Hindlimb muscle (tissue), 1 donor: ENCODE results near the gene TCF3. TPM values are rescaled to one million over a fixed set of nuclear protein-coding genes. Genes with fewer than 3 reads are reported as not detected.

Experiments used
- DNase-seq: peaks from one replicate; pipeline ENCODE4 v3.0.0-alpha.2; 2013
- polyA plus RNA-seq: library from polyadenylated mRNA; unstranded; fragments of 120-200 nt; gene quantifications from one replicate; pipeline ENCODE4 v1.2.1, GENCODE V29; 2013; ENCODE audit not compliant: insufficient read length

The TCF3 gene
- polyA plus RNA-seq, 1 donor: 145 TPM

DNA sequence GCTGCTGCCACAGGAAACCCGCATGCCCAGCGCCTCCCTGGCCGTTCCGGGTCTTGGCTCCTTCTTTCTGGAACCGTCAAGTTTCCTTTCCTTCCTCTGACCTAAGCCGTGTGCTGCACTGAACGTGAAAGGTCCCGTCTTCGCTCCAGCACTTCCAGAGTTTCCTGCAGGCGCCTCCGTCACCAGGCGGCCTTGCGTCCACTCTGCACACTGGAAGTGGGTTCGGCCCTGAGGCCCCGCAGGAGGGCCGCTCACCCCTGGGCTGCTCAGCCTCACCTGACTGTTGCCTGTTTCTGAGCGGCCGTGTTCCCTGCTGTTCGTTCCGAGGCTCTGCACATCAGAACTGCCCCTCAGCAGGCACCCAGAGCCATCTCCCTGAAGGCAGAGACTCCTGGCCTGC lies 72.0 kb downstream of the TCF3 start:
- no peak for DNase-seq

DNA sequence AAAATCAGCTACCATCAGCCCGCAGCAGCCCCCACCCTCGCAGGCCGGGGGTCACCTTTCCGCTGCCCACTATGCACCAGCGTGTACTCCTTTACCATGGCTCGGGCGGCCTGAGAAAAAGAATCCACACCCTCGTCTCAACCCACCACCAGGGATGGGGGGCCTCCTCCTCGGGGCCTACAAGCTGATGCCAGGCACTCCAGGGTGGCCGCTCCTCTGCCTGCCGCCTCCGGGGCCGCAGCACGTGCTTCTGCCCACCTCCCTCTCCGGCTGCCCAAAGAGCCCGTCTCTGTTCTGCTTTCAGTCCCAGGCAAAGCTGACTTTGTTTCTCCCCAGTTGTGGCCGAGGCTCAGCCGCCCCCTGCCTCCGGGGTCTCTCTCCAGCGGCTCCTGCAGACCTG lies 73.2 kb downstream of the TCF3 start:
- DNase-seq: no peak

DNA sequence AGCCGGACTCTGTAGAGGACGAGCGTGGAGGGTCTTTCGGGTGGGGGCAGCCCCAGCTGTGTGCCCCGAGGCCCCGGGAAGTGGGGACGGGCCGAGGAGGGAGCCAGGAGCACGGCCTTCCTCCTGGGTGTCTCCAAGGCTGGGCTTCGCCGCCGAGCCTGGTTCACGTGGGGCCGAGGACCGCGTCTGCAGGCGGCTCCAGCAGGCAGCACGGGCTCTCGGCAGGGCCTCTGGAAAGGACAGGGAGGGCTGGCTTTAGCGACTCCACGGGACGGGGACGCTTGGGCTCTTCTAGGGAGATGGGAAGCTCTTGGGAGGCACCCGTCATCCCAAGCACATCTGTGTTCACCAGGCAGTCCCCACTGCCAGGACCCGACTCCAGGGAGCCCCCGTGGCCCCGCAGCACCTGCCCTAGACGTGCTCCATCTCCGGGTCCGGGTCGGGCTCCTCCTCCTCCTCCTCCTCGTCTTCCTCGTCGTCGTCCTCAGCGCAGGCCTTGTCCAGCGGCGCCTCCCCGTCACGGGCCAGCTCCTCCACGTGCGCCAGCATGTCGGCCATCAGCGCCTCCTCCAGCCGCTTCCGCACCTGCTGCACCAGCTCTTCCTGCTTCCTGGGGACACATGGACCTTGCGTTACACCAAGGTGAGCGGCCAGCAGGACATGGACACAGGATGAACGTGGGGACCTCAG lies 74.3 kb downstream of the TCF3 start:
- DNase-seq: no peak

DNA sequence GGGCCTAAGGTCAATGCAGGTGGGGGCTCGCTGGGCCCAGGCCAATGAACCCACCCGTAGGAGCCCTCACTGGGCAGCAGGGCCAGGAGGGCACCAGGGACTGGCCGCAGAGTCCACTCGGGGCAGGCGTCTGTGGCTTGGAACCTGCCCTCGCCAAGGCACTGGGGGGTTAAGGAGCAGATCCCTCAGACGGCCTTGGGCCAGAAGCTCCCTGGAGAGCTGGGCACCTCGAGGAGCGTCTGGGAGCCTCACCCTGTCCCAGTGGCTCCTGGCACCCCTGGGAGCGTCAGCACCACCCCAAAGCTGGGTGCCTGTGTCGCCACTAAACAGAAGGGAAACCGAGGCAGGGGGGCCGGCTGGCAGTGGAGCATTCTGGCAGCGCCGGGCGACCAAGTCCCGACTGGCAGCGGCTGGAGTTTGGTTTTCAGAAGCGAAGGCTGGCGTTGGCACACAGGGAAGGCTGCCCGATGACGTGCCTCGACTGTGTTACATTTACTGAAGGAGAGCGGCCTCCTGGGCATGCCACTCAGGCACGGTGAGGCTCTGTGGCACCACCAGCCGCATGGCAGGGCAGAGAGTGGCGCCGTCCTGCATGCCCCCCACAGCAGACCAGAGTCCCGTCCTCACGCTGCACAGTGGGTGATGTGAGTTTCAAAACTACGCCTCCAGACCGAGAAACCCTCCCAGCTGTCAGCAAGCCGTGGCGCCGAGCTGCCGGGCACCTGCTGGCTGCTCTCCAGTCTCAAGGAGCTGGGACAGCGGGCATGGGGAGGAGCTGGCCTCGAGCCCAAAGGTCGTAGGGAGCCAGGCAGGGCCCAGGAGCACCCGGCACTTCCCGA lies 75.1 kb downstream of the TCF3 start:
- DNase-seq: no peak

DNA sequence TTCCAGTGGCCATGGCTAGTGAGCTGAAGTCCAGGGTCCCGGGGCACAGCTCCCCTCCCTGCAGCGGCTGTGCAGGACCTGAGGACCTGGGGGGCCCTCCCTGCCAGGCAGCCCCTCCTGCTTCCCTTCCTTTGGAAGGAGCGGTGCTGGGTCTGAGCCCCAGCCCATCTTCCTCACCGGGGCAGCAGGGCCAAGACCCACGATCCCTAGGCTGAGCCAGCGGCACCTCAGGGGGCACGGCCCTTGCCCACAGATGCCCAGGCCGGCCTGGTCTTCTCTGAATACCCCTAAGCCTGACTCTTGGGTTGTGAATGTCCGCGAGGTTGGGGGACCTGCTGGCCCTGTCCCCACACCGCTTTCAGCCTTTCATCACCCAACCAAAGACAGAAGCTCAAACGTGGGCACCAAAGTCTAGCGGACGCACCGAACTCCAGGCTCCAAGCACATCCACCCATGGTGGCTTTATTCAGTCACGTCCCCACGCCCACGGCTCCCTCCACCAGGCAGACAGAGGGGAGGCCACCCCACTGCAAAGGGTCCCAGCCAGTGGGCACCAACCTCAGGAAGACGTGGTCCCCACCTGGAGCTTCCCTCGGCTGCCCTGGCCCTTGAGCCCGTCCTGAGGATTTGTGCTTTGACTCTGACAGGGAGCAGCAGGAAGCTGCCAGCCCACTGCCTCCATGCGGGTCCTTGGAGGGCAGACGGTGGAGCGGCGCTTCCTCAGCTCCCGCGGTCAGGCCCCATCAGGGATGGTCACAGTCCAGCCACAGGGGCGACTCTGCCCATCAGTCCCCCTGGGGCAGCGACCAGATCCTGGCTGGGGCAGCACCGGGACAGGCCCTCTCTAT lies 75.9 kb downstream of the TCF3 start:
- no peak for DNase-seq

DNA sequence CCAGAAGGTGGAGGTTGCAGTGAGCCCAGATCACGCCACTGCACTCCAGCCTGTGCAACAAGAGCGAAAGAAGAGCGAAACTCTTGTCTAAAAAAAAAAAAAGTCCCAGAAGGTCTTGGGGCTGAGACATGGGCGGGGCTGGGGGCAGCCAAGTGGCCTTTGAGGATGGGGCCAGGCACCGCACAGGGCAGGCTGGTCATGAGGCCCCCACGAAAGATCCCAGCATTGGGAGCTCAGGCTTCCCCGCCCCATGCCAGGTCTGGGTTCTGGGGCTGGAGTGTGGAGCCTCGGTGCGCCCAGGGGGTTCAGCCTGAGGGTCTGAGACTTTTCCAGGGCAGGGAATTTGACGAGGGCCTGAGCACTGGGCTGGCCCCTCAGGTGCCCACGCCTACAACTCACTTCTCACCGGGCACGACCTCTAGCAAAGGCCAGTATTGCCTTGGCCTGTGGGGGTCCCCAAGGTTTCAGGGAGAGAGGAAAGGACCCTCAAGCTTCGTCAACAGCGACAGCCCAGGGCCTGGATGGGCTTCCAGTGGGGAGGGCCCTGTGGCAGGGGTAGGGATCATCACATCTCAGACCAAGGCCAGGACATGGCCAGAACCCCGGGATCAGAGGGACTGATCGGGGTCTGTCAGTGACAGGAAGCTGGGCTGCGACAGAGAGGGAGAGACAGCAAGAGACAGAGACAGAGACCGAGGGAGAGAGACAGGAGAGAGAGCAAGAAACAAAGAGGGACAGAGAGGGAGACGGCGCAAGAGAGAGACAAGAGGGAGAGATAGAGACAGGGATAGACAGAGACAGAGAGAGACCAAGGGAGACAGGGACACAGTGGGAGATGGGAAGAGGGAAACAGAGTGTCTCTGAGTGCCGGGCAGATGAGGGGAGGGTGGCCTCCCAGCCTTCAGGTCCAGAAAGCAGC lies 76.8 kb downstream of the TCF3 start:
- no peak for DNase-seq

DNA sequence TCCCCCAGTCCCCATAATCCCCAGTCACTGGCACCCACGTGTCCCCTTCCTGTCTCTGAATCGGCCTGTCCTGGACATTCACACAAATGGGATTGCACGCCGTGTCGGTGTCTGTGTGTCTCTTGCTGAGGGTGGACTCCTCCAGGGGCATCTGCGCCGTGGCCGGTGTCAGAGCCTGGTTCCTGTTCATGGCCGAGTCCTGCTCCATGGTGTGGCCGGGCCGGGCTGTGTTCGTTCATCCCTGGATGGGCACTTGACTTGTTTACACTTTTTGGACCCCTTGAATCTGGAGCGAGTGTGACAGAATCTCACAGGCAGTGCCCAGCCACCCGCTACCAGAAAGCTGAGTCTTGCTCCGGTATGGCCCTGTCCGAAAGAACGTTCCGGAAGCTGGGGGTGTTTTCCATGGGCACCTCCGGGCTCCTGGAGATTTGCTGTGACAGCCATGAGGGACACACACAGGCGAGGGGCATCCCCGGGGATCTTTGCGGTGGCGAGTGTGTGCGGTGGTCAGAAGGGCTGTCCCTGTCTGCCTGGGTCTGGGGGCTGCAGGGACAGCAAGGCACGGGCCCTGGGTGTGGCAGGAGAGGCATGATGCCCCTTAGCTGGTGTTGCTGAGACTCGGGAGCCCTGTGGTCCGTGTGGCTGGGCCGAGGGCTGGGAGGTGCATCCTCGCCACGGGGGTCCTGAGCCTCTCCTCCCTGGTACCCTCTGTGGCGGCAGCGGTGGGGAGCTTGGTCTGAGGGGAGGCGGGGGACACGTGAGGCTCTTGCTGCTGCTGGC lies 77.9 kb downstream of the TCF3 start:
- no peak for DNase-seq

DNA sequence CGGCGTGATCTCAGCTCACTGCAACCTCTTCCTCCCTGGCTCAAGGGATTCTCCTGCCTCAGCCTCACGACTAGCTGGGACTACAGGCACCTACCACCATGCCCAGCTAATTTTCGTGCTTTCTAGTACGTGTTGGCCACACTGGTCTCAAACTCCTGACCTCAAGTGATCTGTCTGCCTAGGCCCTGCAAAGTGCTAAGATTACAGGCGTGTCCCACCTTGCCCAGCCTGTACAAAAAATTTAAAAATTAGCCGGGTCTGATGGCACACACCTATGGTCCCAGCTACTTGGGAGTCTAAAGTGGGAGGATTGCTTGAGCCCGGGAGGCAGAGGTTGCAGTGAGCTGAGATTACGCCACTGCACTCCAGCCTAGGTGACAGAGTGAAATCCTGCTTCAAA lies 79.6 kb downstream of the TCF3 start:
- DNase-seq: no peak

DNA sequence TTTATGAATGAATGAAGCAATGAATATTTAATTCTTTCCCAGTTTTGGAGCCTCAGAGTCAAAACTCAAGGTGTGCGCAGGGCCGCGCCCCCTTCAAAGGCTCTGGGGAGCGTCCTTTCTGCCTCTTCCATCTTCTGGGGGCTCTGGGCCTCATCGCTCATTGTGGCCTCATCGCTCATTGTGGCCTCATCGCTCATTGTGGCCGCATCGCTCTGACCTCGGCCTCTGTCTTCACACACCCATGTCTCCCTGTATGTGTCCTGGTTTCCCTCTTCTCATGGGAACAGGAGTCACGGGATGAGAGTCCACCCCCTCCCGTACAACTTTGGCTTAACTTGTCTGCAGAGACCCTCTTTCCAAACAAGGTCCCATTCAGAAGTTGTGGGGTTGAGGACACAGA lies 81.1 kb downstream of the TCF3 start:
- DNase-seq: no peak

DNA sequence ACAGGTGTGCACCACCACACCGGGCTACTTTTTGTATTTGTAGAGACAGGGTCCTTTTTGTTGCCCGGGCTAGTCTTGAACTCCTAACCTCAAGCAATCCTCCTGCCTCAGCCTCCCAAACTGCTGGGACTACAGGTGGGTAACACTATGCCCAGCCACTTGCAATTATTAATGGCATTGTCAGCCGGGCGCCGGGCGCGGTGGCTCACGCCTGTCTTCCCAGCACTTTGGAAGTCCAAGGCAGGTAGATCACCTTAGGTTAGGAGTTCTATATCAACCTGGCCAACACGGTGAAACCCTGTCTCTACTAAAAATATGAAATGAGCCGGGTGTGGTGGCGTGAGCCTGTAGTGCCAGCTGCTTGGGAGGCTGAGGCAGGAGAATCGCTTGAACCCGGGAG lies 81.6 kb downstream of the TCF3 start:
- no peak for DNase-seq

DNA sequence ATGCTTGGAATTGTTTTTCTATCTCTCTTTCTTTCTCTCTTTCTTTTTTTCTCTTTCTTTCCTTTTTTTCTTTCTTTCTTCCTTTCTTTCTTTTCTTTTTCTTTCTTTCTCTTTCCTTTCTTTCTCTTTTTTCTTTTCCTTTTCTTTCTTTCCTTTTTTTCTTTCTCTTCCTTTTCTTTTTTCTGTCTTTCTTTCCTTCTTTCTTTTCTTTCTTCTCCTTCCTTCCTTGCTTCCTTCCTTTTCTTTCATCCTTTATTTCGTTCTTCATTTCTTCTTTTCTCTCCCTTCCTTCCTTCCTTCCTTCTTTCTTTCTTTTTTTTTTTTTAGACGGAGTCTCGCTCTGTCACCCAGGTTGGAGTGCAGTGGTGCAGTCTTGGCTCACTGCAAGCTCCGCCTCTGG lies 82.4 kb downstream of the TCF3 start:
- DNase-seq: no peak

DNA sequence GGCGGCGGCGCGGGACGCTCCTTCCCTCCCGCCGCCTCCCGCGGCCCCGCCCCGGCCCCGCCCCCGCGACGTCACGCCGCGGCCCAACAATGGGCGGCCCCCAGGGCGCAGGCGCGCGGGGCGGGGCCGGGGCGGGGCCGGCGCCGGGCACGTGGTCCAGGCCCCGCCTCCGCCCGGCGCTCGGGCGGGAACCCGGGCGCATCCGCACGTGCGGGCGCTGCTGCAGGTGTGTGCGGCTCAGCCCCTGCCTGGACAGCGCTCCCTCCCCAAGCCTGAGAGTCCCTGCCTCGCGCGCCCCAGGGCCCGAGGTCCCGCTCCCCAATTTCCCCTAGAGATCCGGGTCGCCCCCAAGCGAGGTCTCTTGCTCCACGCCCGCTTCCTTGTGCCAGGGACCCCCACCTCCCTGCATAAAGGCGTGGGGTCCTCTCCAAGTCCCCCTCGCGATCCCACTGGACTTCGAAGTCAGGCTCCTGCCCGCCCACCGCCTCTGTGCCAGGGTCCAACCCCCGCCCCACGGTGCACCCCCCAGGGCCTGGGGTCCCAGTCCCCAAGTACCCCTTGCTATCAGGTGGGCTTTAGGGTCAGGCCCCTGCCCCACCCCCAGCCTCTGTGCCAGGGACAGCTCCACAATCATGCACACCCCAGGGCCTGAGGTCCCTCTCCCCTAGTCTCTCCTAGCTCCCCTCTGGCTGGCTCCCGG lies 83.9 kb downstream of the TCF3 start, which contains the start of gene MEX3D:
MEX3D (minus strand) TSS at position 6 of the 700 bp plus-strand sequence. CDS start 267 bp downstream, outside the sequence.
- peak; percentile 81 for DNase-seq

DNA sequence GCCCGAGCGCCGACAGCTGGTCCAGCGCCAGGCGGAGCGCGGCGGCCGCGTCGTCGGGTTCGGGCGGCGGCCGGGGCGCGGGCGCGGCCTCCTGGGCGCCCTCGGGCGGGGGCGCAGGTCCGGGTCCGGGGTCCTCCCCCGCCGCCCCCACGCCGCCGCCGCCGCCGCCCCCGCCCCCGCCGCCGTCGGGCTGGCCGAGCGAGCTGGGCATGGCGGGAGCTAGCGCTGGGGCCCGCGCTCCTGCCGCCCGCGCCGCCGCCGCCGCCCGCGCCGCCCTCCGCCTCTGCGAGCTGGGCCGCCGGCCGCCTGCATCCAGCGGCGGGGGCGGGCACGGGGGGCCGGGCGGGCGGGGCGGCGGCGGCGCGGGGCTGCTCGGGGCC lies 84.6 kb downstream of the TCF3 start:
- DNase-seq: no peak

DNA sequence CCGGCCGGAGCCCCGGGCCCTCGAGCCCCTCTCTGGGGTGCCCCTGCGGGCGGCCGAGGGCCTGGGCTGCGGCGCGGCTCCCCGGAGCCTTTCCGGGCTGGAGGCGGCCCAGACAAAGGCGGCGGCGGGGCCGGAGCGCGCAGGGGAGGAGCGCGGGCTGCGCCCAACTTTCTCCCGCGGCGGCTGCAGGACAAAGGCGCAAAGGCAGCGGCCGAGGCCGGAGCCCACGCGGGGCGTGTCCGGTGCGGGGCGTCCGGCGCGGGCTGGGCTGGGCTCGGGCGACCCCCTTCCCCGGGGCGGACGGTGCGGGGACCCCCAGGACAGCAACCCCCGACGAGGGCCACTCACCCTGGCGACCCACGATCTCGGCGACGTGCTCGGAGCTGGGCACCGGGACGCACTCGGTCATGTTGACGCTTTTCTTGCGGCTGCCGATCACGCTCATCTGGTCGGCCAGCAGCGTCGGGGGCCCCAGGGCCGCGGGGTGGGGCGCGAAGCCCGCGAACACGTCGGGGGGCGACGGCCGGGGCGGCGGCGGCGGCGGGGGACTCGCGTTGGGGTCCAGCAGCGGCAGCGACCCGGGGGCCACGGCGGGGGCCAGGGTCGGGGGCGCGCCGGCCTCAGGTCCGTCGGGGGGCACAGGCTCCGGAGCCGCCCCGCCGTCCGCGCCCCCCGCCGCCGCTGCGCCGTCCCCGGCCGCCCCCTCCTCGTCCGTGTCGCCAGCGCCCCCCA lies 85.1 kb downstream of the TCF3 start:
- DNase-seq: peak; percentile 59

DNA sequence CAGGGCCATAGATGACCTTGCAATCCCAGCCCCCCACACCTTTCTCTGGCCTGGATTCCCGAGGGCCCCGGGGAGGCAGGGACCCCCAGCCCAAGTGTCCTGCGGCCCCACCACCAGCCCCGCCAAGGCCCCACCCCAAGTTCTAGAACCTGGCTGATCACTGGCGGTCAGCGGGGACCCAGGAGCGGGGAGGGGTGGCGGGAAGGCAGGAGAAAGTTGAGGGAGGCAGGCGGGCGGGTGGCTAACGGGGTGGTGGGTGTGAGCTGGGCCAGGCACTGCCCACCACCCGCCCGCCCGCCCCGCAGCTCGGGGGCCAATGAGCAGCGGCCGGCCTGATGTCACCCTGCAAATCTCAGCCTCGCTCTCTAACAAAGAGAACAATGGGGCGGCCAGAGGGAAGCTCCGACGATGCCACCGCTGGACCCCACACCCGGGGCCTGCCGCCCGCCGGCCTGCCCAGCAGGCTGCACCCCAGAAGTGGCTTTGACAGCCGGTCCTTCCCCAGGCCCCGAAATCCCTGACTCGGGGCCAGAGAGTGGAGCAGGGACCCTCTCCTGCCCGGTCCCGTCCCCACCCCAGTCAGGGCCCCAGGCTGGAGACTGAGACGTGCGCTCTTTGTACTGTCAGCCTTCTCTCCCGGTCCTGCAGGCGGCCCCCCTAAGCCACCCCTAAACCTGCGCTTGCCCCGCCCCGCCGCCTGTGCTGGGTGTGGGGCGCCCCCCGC lies 85.9 kb downstream of the TCF3 start:
- peak; percentile 86 for DNase-seq

DNA sequence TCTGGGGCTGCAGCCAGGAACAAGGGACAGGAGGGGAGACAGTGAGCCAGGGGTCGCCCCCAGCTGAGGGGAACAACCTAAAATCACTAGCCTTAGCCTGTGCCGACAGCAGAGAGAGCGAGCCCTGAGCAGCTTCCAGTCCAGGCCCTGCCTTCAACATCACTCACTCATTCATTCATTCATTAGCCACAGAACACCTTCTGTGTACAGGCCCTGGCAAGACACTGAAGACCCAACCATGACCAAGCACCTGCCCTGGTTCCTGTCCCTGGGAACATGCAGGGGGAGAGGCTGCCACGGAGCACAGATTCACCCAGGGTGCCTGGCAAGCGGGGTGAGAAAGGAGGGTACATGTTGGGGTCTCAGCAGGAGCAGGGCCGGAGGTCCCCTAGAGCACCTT lies 89.2 kb downstream of the TCF3 start:
- no peak for DNase-seq

DNA sequence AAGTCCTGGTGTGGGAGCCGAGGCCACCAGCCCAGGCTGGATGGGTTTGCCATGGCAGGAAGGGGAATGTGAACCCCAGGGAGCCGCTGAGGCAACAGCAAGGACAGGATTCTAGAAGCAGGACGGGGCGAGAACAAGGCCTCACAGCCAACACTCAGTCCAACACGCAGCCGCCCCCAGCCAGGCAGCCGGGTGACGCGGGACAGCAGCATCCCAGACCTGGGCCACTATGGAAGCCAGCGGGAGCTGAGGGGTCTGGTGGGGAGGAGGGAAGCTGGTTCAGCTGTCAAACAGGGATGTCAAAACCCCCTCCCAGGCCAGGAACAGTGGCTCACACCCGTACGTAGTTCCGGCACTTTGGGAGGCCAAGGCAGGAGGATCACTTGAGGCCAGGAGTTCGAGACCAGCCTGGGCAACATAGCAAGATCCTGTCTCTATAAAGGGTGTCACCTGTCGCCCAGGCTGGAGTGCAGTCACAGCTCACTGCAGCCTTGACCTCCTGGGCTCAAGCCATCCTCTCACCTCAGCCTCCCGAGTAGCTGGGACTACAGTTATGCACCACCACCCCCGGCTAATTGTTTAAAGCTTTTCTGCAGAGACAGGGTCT lies 91.1 kb downstream of the TCF3 start:
- DNase-seq: no peak

DNA sequence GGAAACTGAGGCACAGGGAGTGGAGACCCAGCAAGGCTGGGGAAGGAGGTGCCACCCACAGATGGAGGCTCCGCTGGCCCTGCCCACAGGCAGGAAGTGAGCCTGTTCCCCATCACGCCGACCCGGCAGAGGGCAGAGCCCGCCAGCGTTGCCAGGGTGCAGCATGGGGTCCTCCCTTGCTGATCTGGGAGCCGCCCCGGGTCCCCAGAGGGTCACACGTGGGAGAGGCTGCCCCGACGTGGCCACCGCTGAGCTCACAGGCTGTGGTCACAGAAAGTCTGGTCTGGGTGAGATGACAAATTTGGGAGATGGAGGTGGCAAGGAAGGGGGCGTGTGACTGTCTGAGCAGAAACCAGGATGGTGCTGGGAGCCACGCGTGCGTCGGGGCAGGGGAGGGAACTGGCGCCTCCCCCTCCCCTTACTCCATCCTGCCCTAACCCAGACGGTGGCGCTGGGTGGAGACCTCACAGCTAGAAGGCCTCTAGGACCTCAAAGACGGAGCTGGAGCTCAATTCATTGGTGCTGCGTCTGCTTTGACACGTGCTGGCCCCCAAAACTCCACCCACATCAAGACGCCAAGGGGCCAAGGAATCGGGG lies 92.0 kb downstream of the TCF3 start:
- no peak for DNase-seq
